GM21390 (cell line): Measurements from ENCODE around the gene CDH23.

Source experiments
- ATAC-seq: cut with Tn5 transposase; IDR thresholded peaks from one replicate; pipeline ENCODE4 v1.9.1; 2021; ENCODE audit not compliant: unreplicated experiment

The CDH23 gene

DNA sequence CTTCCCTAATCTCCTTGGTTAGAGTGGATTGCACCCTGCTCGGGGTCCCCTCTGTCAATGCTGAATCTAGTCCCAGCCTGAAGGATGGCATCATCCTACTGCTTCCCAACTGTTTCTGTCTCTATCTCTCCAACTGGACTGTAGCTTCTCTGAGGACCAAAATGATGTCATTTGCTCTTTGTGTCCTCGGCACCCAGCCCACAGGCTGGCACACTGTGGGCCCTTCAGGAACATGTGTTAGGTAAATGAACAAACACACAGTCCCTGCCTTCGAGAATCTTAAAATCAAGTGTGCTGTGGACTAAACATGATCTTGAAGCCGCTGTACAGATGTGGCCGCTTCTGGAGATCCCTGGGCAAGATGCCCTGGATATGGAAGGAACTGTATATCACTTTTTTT, 5.0 kb upstream of the CDH23 start:
- ATAC-seq, result no peak

DNA sequence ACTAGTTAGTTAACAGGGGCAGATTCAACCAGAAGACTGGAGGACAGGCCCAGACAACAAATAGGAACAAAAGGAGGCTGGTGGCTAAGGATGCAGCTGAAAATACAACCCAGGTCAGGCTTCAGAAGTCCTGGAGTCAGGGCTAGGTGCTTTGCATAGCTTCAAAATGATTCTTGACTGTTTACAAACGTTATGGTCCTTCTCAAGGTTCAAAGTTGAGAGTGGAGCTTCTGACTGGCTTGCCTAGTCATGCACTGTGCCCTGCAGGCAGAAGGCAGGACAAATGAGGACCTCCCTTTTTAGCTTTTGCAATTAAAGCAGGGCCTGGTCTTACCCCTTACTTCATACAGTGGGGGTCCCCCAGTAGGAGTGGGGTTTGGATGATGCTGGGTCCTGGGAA, 4.4 kb upstream of the CDH23 start:
- no peak for ATAC-seq

DNA sequence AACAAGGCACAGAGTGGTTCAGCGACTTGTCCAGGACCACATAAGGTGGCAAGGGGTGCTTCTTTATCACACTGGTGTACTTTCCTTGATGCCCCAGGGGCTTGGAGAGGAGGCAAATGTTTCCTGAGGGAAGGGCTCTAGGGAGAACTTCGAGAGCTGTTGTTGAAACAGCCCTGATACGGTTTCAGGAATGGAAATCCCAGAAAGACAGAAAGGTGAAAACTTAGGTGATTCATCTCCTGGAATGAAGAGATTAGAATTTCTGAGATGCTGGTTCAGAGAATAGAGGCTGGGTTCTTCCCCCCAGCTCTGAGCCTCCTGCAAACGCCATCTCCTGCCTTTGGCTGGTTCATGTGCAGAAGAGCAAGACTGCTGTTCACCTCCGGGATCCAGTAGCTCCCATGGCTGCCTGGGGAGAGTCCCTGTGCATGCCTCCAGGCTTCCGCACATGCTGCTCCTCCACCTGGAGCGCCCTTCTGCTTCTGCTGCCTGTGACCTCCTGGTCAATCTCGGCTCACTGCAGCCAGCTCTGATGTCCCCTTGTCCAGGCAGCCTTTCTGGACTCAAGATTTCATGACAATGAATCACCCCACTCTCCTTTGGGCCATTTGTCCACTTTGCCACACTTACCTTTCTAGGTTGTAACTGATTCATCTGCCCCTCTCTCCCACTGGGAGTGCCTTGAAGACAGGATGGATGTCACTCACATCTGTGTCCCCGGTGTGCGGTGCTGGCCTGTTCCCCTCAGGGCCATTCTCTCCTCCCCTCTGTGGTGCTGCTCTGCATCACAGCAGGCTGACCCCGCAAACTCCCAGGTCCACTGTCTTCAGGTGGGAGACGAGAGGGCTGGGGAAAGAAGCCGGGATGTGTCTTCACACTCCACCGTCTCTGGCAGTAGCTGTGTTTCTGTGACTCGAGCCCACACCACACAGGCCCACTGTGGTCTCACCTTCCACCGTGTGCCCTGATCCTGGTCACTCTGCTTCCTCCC, 3.6 kb upstream of the CDH23 start:
- no peak for ATAC-seq

DNA sequence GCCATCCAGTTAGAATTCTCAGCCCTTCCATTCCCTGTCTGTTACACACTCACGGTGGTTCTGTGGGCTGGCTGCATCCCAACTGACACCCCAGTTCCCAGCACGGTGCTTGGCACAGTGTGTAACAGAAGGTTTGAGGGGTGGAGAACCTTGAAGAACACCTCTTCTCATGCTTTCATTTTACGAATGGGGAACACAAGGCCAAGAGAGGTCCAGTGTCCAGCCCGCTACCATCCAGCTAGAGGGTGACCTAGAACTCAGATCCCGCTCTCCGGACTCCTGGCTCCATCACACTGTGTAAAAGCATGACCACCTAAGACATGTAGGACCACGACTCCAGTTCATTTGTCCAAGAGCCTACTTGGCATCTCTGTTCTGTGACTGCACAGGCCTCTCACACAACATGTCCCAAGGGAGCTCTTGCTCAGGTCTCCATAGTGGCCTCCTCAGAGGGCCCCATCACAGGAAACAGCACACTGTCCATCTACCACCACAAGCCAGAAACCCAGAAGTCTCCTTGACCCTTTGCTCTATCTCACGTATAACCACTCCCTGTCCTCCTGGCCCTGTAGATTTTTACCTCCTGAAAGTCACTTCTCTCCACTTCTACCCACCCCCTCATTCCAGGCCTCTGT, 2.8 kb upstream of the CDH23 start:
- ATAC-seq, result no peak

DNA sequence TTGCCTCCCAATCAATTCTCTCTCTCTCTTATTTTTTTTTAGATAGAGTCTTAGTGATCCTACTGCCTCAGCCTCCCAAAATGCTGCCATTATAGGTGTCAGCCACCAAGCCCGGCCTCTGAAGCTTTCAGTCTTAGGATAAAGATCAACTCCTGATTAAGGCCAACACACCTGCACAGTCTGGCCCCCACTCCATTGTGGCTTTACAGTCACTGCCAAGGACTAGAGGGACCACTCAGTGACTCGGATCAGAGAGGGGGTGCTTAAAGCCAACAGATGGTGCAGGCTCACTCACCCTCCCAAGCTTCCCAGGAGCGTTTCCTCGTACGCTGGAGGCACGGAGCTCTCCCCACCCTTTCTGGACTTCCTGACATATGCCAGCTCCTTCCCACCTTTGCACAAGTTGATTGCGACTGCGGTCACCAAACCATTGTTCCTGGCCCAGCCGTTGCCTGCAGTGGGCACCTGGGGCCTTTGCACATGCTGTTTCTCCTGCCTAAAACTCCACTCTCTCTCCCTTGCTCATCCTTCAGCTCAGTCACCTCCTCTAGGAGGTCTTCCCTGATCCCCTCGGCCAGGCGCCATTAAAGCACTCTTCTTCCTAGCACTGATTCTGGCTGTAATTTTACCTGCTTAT, 1.7 kb upstream of the CDH23 start:
- no peak for ATAC-seq

DNA sequence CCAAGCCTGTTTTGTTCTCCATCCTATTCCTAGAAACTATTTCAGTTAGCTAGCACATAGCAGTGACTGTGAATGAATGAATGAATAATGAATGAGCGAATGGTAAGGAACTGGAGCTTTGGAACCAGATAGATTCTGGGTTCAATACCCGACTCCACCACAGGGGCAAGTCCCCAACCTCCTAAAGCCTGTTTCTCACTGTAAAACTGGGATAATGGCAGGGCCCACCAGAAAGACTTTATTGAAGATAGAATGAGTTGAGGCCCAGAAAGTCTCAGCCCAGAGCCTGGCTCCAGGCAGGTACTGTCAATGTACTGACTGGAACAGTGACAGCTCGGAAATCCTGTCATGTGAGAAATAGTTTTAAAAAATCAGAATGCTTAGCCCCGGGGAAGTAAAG, 1.1 kb upstream of the CDH23 start:
- ATAC-seq, result no peak

DNA sequence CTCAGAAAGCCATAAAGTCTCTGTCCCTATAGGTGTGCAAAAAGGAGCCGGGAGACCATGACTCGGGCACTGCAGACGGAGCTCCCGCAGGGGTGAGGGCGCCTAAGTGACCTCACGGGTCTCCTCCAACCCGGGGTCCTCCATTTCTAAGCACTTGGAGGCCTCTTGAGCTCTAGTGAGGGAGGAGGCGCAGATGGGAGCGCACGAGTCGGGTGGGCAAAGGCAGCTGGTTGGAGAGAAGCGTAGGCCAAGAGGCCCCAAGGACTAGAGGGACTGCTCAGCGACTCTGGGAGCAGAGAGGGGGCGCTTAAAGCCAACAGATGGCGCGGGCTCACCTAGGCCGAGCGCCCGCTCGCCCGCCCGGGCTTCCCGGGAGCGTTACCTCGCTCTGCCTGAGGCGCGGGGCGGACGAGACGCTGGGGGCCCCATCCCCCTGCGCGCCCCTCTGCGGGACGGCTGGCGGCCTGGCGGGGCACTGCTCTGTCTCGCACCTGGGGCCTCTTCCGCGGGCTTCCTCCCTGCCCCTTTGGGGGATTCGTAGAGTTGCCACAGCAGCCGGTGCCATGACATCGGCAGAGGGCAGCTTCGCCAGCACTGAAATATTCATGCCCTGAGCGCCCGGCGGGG, 523 bp upstream of the CDH23 start:
- no peak for ATAC-seq

DNA sequence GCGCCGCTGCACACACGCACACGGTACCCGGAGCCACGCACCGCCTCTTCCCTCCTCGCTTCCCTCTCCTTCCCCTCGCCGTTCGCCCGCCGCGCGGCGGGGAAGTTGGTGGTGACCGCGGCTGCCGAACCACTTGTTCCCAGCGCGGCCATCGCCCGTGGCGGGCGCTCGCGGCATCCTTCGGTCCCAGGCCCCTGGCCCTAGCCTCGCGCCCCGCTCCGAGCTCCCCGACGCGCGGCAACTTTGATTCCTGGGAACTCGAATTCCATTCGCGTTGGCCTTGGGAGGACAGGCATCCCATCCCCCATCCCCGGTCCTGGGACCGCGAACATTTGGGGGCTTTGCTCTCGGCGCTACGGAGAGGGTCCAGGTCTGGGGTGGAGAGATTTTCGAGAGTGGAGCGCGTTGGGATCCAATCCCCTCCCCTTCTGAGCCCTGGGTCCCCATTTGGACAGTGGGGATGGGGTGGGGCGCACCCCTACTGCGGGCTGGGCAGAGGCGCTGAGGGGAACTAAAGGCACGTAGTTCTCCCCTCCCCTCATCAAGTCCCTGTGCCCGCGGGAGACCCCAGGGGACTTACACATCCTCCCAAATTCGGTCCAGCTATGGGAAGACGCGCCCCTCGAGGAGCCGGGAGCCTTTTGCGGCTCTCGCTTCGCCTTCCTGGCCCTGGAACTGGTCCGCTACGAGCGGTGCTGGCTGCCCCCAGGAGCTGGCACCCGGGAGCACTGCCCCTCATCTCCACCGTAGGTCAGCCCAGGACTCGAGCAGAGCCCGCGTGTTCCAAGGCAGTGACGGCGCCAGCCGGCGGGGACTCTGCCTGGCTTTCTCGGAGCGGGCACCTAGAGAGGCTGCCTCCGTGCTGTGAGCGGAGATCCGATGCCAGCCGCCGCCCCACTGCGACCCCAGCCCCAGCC, 834 bp downstream of the CDH23 start:
- no peak for ATAC-seq

DNA sequence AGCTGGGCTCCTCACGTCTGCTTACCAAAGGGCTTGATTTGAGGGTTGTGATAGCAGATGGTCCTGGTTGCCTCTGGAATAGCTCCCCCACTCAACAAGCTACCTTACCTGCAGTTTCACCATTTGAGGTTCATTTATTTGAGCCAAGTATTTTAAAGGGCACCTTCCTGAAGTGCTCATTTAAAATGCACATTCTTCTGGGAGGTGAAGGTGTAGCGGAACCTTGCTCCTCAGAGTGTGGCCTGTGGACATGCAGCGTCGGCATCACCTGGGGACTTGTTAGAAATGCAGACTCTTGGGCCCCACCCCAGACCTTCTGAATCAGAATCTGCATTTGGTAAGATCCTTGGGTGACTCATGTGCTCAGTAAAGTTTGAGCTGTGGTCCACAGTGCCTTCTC, 2.3 kb downstream of the CDH23 start:
- no peak for ATAC-seq

DNA sequence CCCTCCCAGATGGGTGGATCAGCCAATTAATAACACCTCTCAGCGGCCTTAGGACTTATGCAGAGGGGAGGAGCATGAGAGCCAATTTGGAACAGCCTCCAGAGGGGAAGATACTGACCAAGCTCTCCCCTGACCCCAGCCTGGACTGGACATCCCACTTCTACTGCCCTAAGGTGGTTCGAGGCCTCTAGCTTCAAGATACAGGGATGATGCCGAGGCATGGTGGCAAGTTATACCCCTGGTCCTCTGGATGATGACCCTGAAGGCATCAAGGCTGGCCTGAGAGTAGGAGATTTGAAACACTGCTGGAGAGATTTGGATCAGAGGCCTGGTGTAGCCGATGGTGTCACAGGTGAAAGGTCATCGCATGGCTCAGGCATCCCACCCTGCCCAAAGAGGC, 3.2 kb downstream of the CDH23 start:
- no peak for ATAC-seq

DNA sequence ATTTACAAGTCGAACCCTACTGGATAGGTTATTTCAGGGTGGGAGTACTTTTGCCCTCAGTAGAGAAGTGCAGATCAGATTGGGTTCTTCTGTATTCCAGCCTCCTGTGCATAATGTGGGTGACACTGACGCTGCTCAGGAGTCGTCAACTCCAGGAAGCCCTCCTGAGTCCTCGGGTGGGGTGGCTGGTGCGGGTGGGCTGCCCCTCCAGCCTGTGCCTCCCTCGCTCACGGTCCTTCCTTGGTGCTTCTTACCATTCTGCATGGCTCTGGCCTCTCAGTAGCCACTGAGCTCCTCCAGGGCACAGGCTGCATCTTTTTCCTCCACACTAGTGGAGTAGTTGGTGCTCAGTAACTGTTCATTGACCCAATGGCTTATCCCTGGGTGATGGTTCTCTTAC, 4.3 kb downstream of the CDH23 start:
- ATAC-seq, result no peak

DNA sequence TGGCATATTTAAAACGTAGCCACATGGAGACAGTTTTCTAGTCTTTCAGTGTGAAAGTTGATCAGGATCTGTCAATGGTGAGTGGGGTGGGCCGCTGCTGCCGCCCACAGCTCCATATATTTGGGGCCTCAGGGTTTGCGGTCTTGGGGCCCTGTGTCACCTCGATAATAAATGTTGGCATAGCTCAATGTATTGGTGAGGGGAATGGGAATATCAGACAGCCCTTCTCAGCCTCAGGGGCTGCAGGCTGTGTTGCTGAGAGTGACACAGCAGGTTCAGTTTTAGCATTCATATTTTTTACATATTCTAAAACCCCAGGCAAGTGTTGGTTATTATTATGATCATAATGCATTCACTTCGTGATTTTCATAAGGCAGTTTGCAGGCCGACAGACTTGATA, 5.3 kb downstream of the CDH23 start:
- ATAC-seq, result no peak

DNA sequence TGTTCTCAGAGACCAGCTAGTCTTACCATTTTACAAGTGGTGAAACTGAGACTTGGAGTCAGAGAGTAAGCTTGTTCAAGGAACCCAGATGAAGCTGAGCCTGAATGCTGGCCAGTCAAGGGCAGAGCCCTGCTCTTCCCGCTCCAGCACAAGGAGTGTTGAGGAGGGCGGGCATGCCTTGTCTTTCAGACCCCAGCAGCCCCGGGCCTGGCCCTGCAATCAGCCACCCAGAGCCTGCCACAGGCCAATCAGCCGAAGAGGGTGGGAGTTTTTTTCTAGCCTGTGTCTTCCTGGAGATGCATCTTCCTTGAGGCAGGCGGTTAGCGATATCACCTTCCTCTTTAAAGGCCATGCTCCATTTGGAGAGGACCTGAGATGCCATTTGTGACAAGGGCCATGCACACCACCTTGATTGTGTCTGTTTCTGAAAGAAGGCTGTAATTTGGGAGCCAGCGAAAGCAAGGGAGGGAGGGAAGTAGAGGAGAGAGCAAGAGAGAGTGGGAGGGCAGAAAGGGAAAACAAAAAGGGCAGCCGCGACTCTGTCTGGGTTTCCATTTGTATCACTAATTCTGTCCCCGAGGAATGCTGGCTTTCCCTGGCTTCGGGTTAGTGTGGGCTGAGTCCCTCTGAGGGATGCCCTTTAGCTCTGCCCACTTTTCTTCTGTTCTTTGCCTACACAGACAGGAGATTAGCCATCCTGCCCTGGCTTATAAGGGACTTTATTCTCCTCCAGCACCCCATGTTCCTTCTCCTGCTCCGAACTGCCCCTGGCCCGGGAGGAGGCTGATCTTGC, 8.0 kb downstream of the CDH23 start:
- no peak for ATAC-seq

DNA sequence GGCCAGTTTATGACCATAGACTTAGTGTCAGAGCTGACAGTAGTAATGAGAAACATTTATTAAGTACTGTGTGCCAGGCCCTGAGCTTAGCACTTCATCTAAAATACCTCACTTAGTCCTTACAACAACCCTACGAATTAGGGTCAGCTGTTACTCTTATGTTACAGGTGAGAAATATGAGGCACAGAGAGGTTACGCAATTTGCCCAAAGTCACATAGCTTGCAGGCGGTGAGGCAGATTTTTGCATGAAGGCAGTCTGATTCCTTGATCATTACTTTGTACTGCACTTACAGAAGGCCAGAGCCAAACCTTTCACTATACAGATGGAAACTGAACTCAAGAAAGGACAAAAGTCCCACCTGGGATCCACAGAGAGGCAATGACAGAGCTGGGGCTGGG, 10.2 kb downstream of the CDH23 start:
- ATAC-seq, result no peak

DNA sequence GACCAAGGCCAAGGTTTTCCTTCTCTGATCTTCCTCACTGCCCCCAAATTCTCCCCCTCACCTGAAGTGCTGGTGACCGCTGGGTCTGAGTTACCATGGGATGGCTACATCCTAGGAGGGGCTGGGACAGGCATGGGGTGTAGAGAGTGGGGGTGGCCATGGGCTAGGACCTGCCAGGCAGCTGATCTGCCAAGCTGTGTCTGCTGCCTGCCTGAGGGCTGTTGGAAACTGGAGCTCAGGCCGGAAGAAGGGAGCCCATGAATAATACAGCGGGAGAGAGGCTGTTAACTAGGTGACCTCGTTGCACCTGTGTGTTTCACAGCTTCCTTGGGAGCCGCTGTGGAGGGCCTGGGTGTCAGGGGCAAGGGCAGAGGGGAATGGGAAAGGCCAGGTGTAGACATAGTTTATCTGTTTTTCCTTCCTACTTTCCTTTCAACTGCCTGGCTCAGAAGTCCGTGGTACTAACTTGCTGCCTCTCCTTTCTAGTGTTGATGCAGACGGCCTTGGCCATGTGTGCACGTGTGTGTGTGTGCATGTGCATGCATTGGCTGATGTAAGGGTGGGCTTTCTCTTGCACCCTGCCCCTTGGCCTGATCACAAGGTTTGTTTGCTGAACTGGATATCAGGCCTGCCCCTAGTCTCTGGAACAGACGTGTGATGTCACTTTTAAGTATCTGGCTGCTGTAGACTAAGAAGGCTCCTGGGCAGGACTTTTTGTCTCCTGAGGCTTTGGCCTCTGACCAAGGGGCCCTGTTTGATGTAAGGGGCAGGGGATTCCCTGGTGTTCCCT, 11.9 kb downstream of the CDH23 start:
- ATAC-seq, result no peak

DNA sequence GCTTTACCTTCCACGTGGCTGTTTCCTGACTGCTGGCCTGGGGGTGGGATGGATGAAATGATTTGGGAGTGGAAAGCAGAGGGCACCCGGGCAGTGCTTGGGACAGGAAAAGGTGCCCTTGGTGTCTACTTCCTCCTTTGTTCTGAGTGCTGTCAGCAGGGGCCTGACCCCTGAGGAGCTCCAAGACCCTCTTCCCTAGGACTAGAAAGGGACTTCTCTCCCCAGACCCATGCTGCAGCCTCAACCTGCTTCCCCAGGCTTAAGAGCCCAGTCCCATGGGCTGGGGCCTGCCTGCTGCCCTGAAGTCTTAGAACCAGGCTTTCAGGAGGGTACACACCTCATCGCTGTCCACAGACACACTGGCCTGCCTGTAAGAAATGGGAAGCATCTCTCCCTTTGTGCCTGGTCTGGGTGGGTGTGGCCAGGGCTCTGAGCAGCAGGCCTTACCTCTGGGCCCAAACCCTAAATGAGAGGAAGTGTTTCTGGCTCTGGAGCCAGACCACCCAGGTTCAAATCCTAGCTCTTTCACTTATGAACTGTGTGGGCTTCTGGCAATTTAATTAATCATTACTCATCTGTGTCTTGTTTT, 12.9 kb downstream of the CDH23 start:
- ATAC-seq, result no peak

DNA sequence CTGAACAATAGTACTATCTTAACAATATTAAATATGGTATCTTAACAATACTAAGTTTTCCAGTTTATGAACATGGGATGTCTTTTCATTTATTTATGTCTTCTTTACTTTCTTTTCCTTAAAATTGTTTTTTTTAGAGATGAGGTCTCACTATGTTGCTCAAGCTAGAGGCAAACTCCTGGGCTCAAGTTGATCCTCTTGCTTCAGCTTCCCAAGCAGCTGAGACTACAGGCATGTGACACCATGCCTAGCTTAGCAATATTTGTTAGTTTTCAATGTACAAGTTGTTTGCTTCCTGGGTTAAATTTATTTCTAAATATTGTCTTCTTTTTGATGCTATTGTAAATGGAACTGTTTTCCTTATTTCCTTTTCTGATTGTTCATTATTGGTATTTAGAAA, 16.9 kb downstream of the CDH23 start:
- ATAC-seq, result no peak

DNA sequence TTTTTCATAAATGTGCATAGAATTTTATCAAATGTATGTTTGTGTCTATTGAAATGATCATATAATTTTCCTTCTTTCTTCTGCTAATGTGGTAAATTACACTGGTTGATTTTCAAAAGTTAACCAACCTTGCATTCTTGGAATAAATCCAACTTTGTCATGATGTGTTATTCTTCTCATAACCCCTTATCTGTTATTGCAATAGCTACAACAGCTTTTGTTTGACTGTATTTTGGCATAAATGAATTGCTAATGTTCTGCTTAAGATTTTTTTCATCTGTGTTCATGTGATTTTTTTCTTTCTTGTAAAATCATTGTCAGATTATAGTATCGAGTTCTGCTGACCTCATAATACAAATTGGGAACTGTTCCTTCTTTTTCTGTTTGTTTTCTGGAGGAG, 17.6 kb downstream of the CDH23 start:
- ATAC-seq, result no peak
